ENCODE measurements around the gene BMS1. TPM values are rescaled to one million over a fixed set of nuclear protein-coding genes. Genes with fewer than 3 reads are reported as not detected.

BMS1 gene
- total RNA-seq, 1 experiment from 2014 or later, result 40.0 TPM

DNA sequence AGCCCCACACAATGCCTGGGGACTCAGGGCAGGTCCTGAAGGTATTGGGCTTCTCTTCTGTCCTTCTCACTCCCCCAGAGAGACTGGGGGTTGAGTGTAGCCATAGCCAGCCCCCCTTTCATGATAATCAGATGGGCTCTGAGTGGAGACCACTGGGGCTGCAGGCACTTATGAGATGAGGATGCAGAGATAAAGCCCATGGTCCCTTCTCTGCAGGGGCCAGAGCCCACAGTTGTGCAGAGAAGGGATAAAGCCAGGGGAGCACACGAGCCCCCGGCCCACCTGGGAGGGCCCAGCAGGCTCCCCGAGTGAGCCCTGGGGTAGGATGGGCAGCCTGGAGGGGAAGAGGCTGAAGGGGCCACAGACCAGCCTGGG, 96.2 kb downstream of the BMS1 start:
- Histone ChIP-seq H3K79me2 (ENCODE audit: insufficient read depth, low read length) (no peaks in the 10 kb centered on the region), H3K27me3 (ENCODE audit: insufficient read depth, low read length) (no peaks in the 10 kb centered on the region), H4K20me1 (ENCODE audit: insufficient read depth) (no peaks in the 10 kb centered on the region), H3K4me3 (replicated peaks in 1 of 2; ENCODE audit: low read depth in 1 of 2, low read length in 2 of 2) (no peak overlapping the region), H3K9me2 (ENCODE audit: insufficient read depth) (no peaks in the 10 kb centered on the region), H3K4me1 (ENCODE audit: control insufficient read depth in 1 of 2, insufficient read depth in 2 of 2, low read length in 2 of 2) (peaks cover 0 to 8% of the 10 kb centered on the region in 2 experiments; a peak in 1 of 4 replicates), H3K36me3 (ENCODE audit: control insufficient read depth in 1 of 2, insufficient read depth in 2 of 2, low read length in 2 of 2) (no peaks in the 10 kb centered on the region), H3K9ac (ENCODE audit: low read length) (no peak overlapping the region), H3K9me3 (ENCODE audit: control insufficient read depth in 1 of 2, insufficient read depth in 1 of 2, low read depth in 1 of 2, low read length in 2 of 2) (no peaks in the 10 kb centered on the region; a peak in 1 of 4 replicates), H2AFZ (ENCODE audit: low read depth, low read length, poor library complexity, severe bottlenecking) (no peak overlapping the region), H3K27ac (ENCODE audit: low read depth, low read length) (no peak overlapping the region), H3K4me2 (ENCODE audit: low read length) (no peak overlapping the region)
- intact Hi-C loops (cut with micrococcal nuclease), result no loop called here
- TF ChIP-seq SIN3A (IDR thresholded peaks at IDR 0.05; ENCODE audit: low read depth) (no peak), FOSL1 (IDR thresholded peaks at IDR 0.05; ENCODE audit: low read depth) (no peak), YY1 (IDR thresholded peaks at IDR 0.05; ENCODE audit: extremely low read depth, insufficient replicate concordance, low read depth, low read length) (no peak), CBX3 (IDR thresholded peaks at IDR 0.05; ENCODE audit: low read depth) (no peak), RAD21 (IDR thresholded peaks at IDR 0.05; ENCODE audit: low read depth) (no peak), ZNF274 (IDR thresholded peaks at IDR 0.05; ENCODE audit: low read depth, low read length) (no peak), SP1 (IDR thresholded peaks at IDR 0.05; ENCODE audit: low read depth) (no peak), SRF (IDR thresholded peaks at IDR 0.05; ENCODE audit: low read depth) (no peak), JUND (IDR thresholded peaks at IDR 0.05) (no peak), ELF1 (IDR thresholded peaks at IDR 0.05; ENCODE audit: borderline replicate concordance, low read depth) (no peak), EZH2 (IDR thresholded peaks at IDR 0.05) (no peak), POLR2AphosphoS5 (IDR thresholded peaks at IDR 0.05; ENCODE audit: low read depth, low read length) (no peak), EZH2phosphoT487 (IDR thresholded peaks at IDR 0.05; ENCODE audit: borderline replicate concordance) (no peak), TCF7L2 (IDR thresholded peaks at IDR 0.05; ENCODE audit: borderline replicate concordance, extremely low read depth, insufficient read depth, insufficient read length) (no peak), POLR2A (IDR thresholded peaks at IDR 0.05; ENCODE audit: borderline replicate concordance, extremely low read depth, insufficient read depth, insufficient read length) (no peak), CEBPB (IDR thresholded peaks at IDR 0.05; ENCODE audit: low read depth) (no peak)
- TF ChIP-seq, protein P1, sequence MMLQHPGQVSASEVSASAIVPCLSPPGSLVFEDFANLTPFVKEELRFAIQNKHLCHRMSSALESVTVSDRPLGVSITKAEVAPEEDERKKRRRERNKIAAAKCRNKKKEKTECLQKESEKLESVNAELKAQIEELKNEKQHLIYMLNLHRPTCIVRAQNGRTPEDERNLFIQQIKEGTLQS (IDR thresholded peaks at IDR 0.05), result no peak
- TF ChIP-seq, protein P2, sequence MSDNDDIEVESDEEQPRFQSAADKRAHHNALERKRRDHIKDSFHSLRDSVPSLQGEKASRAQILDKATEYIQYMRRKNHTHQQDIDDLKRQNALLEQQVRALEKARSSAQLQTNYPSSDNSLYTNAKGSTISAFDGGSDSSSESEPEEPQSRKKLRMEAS (IDR thresholded peaks at IDR 0.05), result no peak
- TF ChIP-seq, protein P3, sequence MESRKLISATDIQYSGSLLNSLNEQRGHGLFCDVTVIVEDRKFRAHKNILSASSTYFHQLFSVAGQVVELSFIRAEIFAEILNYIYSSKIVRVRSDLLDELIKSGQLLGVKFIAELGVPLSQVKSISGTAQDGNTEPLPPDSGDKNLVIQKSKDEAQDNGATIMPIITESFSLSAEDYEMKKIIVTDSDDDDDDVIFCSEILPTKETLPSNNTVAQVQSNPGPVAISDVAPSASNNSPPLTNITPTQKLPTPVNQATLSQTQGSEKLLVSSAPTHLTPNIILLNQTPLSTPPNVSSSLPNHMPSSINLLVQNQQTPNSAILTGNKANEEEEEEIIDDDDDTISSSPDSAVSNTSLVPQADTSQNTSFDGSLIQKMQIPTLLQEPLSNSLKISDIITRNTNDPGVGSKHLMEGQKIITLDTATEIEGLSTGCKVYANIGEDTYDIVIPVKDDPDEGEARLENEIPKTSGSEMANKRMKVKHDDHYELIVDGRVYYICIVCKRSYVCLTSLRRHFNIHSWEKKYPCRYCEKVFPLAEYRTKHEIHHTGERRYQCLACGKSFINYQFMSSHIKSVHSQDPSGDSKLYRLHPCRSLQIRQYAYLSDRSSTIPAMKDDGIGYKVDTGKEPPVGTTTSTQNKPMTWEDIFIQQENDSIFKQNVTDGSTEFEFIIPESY (IDR thresholded peaks at IDR 0.05; ENCODE audit: extremely low read depth, insufficient replicate concordance, low read length), result no peak
- CTCF ChIA-PET, result no interaction called here
- no TSS peak for BruUV-seq (replicated peaks)
- ATAC-seq (no peak), DNase-seq (ENCODE audit: low read depth, low spot score) (no peak)
- RAD21 ChIA-PET (ENCODE audit: low non-redundant PET in 1 of 2, low total read pairs in 2 of 2, uncharacterized antibody in 2 of 2, unreplicated experiment in 2 of 2), result no interaction called here
- POLR2A ChIA-PET, result no interaction called here
